ENCODE data around the gene OTUD5.

The OTUD5 gene

DNA sequence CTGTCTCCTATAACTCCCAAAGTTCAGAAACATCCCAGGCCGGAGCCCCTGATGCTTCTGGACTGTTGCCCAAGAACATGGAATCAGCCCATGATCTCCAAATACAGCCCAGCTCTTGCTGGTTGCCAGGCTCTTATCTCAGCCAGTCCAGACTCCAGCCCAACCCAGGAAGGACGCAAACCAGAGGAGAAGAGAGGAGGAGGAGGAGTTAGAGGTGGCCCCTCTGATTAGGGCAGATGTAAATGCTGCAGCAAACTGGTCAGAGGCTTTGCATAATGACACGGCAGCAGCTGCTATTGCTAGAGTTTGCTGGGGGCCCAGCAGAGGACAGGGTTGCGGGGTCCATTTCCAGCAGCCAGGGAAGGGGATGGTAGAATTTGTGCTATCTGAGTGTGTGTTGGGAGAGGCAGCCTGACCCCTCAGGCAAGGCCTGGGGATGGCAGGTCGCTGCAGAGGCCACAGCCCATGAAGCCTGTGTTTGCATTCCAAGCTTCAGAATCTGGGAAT, 4.2 kb upstream of the OTUD5 start:
- H3K27me3 ChIP-seq (ENCODE audit: insufficient read depth, low read length) = no peaks in the 10 kb centered on the region
- WGBS (ENCODE audit: extremely low coverage, insufficient coverage, insufficient read length) = no CpG with 5 or more reads among the region's 5 CpGs
- no peak overlapping the region for H4K91ac ChIP-seq (ENCODE audit: low read depth, low read length)

DNA sequence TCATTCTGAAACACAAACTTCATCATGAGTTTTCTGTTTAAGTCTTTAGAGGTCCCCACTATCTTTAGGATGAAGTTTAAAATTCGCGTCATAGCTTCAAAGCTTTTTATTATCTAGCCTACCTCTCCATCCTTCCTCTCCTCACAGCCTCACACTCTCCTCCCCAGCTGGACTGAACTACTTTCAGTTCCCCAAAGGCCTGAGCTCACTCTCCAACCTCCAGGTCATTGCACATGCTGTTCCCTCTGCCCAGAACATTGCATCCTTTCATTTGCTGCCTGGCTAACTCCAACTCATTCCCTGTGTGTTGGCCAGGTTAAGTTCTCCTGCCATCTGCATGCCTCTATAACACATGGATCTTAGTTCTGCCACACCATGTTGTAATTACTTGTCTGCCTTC, 2.9 kb upstream of the OTUD5 start:
- Histone ChIP-seq H3K4ac (ENCODE audit: low read depth, low read length) (no peak overlapping the region), H2BK5ac (ENCODE audit: low read depth, low read length, poor library complexity) (no peak overlapping the region), H3K79me2 (ENCODE audit: control insufficient read depth, insufficient read depth, low read length, poor library complexity) (peaks cover 7% of the 10 kb centered on the region), H3K23ac (ENCODE audit: low read length) (no peak overlapping the region), H3K14ac (ENCODE audit: low read length) (no peak overlapping the region), H3K4me3 (ENCODE audit: low read depth, low read length) (no peak overlapping the region), H3K36me3 (ENCODE audit: control insufficient read depth in 1 of 2, insufficient read depth in 2 of 2, low read length in 2 of 2) (peaks cover 3 to 4% of the 10 kb centered on the region in 2 experiments), H3K18ac (ENCODE audit: low read length) (no peak overlapping the region), H2BK12ac (ENCODE audit: low read length) (no peak overlapping the region), H3K27ac (ENCODE audit: low read depth, low read length) (no peak overlapping the region), H3K4me2 (ENCODE audit: low read length) (no peak overlapping the region), H3K79me1 (ENCODE audit: low read length) (peaks cover 11% of the 10 kb centered on the region), H2AK5ac (ENCODE audit: low read length) (no peak overlapping the region), H3K27me3 (ENCODE audit: insufficient read depth, low read length) (no peaks in the 10 kb centered on the region), H3K4me1 (ENCODE audit: control insufficient read depth in 1 of 2, insufficient read depth in 2 of 2, low read length in 2 of 2) (peaks cover 0 to 6% of the 10 kb centered on the region in 2 experiments), H3K9ac (ENCODE audit: low read length) (no peak overlapping the region), H4K91ac (ENCODE audit: low read depth, low read length) (no peak overlapping the region), H4K8ac (ENCODE audit: low read depth, low read length) (no peak overlapping the region), H3K9me3 (ENCODE audit: insufficient read depth, low read depth, low read length) (no peaks in the 10 kb centered on the region), H2BK120ac (ENCODE audit: insufficient read depth, low read length, poor library complexity) (no peak overlapping the region), H4K12ac (ENCODE audit: low read depth, low read length) (no peak overlapping the region), H2AFZ (ENCODE audit: insufficient read depth, low read length, poor library complexity) (no peak overlapping the region)
- WGBS (ENCODE audit: extremely low coverage, insufficient coverage, insufficient read length) = no CpG with 5 or more reads among the region's 2 CpGs
- DNase-seq = no peak

More for the DNA sequence above, 4.2 kb upstream of the OTUD5 start:
- Histone ChIP-seq H3K79me2 (ENCODE audit: control insufficient read depth, insufficient read depth, low read length, poor library complexity) (peaks cover 6% of the 10 kb centered on the region), H2BK120ac (ENCODE audit: insufficient read depth, low read length, poor library complexity) (no peak overlapping the region), H4K12ac (ENCODE audit: low read depth, low read length) (no peak overlapping the region), H3K79me1 (ENCODE audit: low read length) (peaks cover 11% of the 10 kb centered on the region), H3K23ac (ENCODE audit: low read length) (no peak overlapping the region), H3K4me3 (ENCODE audit: low read depth, low read length) (no peak overlapping the region), H3K4me1 (ENCODE audit: control insufficient read depth in 1 of 2, insufficient read depth in 2 of 2, low read length in 2 of 2) (peaks cover 0 to 6% of the 10 kb centered on the region in 2 experiments), H3K9me3 (ENCODE audit: insufficient read depth, low read depth, low read length) (no peaks in the 10 kb centered on the region), H3K36me3 (ENCODE audit: control insufficient read depth in 1 of 2, insufficient read depth in 2 of 2, low read length in 2 of 2) (peaks cover 0 to 4% of the 10 kb centered on the region in 2 experiments), H4K8ac (ENCODE audit: low read depth, low read length) (peak overlapping the region; percentile 33), H3K14ac (ENCODE audit: low read length) (no peak overlapping the region), H3K18ac (ENCODE audit: low read length) (no peak overlapping the region), H2BK5ac (ENCODE audit: low read depth, low read length, poor library complexity) (no peak overlapping the region), H3K4me2 (ENCODE audit: low read length) (no peak overlapping the region), H2AK5ac (ENCODE audit: low read length) (no peak overlapping the region), H3K4ac (ENCODE audit: low read depth, low read length) (no peak overlapping the region), H3K27ac (ENCODE audit: low read depth, low read length) (no peak overlapping the region), H2BK12ac (ENCODE audit: low read length) (no peak overlapping the region), H2AFZ (ENCODE audit: insufficient read depth, low read length, poor library complexity) (no peak overlapping the region), H3K9ac (ENCODE audit: low read length) (no peak overlapping the region)
- DNase-seq = no peak

DNA sequence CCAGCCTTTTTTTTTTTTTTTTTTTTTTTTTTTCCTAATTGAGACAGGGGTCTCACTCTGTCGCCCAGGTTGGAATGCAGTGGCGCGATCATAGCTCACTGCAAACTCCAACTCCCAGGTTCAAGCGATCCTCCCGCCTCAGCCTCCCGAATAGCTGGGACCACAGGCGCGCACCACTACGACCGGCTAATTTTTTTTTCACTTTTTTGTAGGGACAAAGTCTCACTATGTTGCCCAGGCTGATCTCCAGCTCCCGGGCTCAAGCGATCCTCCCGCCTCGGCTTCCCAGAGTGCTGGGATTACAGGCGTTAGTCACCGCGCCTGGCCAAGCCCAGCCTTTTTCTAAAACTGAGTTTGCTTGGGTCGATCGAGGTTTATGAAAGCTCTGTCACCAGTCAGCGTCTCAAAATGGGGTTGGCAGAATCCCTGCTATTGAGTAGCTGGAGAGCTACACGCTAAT, 1.3 kb upstream of the OTUD5 start:
- peak overlapping the region; percentile 75 for H2BK5ac ChIP-seq (ENCODE audit: low read depth, low read length, poor library complexity)
- H3K79me2 ChIP-seq (ENCODE audit: control insufficient read depth, insufficient read depth, low read length, poor library complexity) = peaks cover 7% of the 10 kb centered on the region
- no peak overlapping the region for H2BK12ac ChIP-seq (ENCODE audit: low read length)
- H3K23ac ChIP-seq (ENCODE audit: low read length) = no peak overlapping the region
- H3K4me1 ChIP-seq (ENCODE audit: control insufficient read depth in 1 of 2, insufficient read depth in 2 of 2, low read length in 2 of 2) = peaks cover 0 to 8% of the 10 kb centered on the region in 2 experiments
- H2AK5ac ChIP-seq (ENCODE audit: low read length) = no peak overlapping the region
- peak overlapping the region; percentile 65 for H4K8ac ChIP-seq (ENCODE audit: low read depth, low read length)
- H3K79me1 ChIP-seq (ENCODE audit: low read length) = peaks cover 11% of the 10 kb centered on the region
- peak overlapping the region; percentile 77 for H4K12ac ChIP-seq (ENCODE audit: low read depth, low read length)
- peak overlapping the region; percentile 76 for H3K4me2 ChIP-seq (ENCODE audit: low read length)
- H3K9me3 ChIP-seq (ENCODE audit: insufficient read depth, low read depth, low read length) = no peaks in the 10 kb centered on the region
- WGBS (ENCODE audit: extremely low coverage, insufficient coverage, insufficient read length) = no CpG with 5 or more reads among the region's 21 CpGs
- H3K18ac ChIP-seq (ENCODE audit: low read length) = peak overlapping the region; percentile 62
- H3K27me3 ChIP-seq (ENCODE audit: insufficient read depth, low read length) = no peaks in the 10 kb centered on the region
- peak overlapping the region; percentile 62 for H3K4me3 ChIP-seq (ENCODE audit: low read depth, low read length)
- peak overlapping the region; percentile 55 for H2BK120ac ChIP-seq (ENCODE audit: insufficient read depth, low read length, poor library complexity)
- H3K36me3 ChIP-seq (ENCODE audit: control insufficient read depth in 1 of 2, insufficient read depth in 2 of 2, low read length in 2 of 2) = peaks cover 5 to 17% of the 10 kb centered on the region in 2 experiments
- H3K14ac ChIP-seq (ENCODE audit: low read length) = peak overlapping the region; percentile 48
- DNase-seq = peak; percentile 57 to 68
- H3K9ac ChIP-seq (ENCODE audit: low read length) = peak overlapping the region; percentile 5
- peak overlapping the region; percentile 77 for H3K27ac ChIP-seq (ENCODE audit: low read depth, low read length)
- H4K91ac ChIP-seq (ENCODE audit: low read depth, low read length) = peak overlapping the region; percentile 74
- peak overlapping the region; percentile 53 for H3K4ac ChIP-seq (ENCODE audit: low read depth, low read length)
- peak overlapping the region; percentile 27 for H2AFZ ChIP-seq (ENCODE audit: insufficient read depth, low read length, poor library complexity)

DNA sequence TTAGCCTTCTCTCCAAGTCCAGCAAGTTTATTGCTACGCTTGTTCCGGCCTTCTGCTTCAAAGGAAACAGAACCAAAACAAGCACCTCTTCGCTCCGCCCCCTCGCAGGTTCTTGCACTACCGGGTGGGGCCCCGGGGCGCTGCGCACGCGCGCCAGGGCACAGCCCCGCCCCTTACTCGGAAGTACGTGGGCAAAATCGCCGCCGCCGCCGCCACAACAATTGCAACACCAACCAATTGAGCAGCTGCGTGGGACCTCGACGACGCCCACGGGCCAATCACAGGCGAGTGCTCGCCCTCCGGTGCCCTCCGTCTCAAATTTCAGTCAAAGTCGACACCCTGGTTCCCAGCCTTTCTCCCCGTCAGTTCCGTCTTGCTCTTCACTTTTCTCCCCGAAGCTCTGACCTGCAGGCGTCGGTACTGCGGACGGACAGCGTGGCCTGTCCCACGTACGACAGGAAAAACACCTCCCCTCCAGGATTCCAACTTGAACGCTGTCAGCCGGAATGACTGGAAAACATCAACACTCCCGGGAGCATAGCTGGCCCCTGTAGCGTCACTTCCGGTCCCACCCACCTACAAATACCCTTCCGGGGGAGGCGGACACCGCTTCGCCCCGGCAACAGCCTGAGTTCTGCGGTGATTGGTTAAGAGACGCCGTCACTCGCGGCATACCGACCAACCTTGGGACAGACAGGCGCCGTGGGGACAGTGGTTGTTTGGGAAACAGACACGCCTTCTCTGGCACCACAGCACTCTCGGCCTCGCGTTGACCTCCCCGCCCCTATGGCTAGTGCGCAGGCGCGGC, 624 bp upstream of the OTUD5 start:
- Histone ChIP-seq H2AK5ac (ENCODE audit: low read length) (no peak overlapping the region), H3K4me1 (ENCODE audit: control insufficient read depth in 1 of 2, insufficient read depth in 2 of 2, low read length in 2 of 2) (peaks cover 0 to 8% of the 10 kb centered on the region in 2 experiments), H3K4ac (ENCODE audit: low read depth, low read length) (peak overlapping the region; percentile 77), H3K18ac (ENCODE audit: low read length) (peak overlapping the region; percentile 88), H3K79me1 (ENCODE audit: low read length) (peaks cover 11% of the 10 kb centered on the region), H4K12ac (ENCODE audit: low read depth, low read length) (peak overlapping the region; percentile 70), H3K9me3 (ENCODE audit: insufficient read depth, low read depth, low read length) (no peaks in the 10 kb centered on the region), H3K27ac (ENCODE audit: low read depth, low read length) (peak overlapping the region; percentile 98), H3K27me3 (ENCODE audit: insufficient read depth, low read length) (no peaks in the 10 kb centered on the region), H3K14ac (ENCODE audit: low read length) (peak overlapping the region; percentile 83), H2BK12ac (ENCODE audit: low read length) (no peak overlapping the region), H3K9ac (ENCODE audit: low read length) (peak overlapping the region; percentile 88), H3K23ac (ENCODE audit: low read length) (no peak overlapping the region), H2BK120ac (ENCODE audit: insufficient read depth, low read length, poor library complexity) (peak overlapping the region; percentile 71), H4K91ac (ENCODE audit: low read depth, low read length) (peak overlapping the region; percentile 88), H3K36me3 (ENCODE audit: control insufficient read depth in 1 of 2, insufficient read depth in 2 of 2, low read length in 2 of 2) (peaks cover 5 to 20% of the 10 kb centered on the region in 2 experiments), H4K8ac (ENCODE audit: low read depth, low read length) (peak overlapping the region; percentile 96), H3K4me2 (ENCODE audit: low read length) (peak overlapping the region; percentile 72), H3K79me2 (ENCODE audit: control insufficient read depth, insufficient read depth, low read length, poor library complexity) (peaks cover 7% of the 10 kb centered on the region), H3K4me3 (ENCODE audit: low read depth, low read length) (peak overlapping the region; percentile 93), H2AFZ (ENCODE audit: insufficient read depth, low read length, poor library complexity) (peak overlapping the region; percentile 86), H2BK5ac (ENCODE audit: low read depth, low read length, poor library complexity) (peak overlapping the region; percentile 90)
- no CpG with 5 or more reads among the region's 66 CpGs for WGBS (ENCODE audit: extremely low coverage, insufficient coverage, insufficient read length)
- peak; percentile 93 to 95 for DNase-seq

Measured in trophoblast cell (in vitro differentiated cells and primary cell).